SK-N-SH (cell line): ENCODE data around the gene CARD14. TPM values are rescaled to one million over a fixed set of nuclear protein-coding genes. Genes with fewer than 3 reads are reported as not detected.

Experiments
- CTCF ChIA-PET: fragments of 300-600, 350-600 bp; formaldehyde crosslinking; extraction: SDS; loops from one replicate; lab custom pipeline; 2021; lab: Yijun Ruan, JAX
- POLR2A ChIA-PET: fragments of 350-600 bp; sonication (Branson Sonifier 250); formaldehyde crosslinking; extraction: SDS; loops from one replicate; lab custom pipeline; 2020; ENCODE audit warnings: antibody characterized with exemption, inconsistent platforms; lab: Yijun Ruan, JAX
- DNase-seq: peaks from one replicate; pipeline ENCODE4 v3.0.0; 2012
- H2AFZ ChIP-seq: fragments of 200-600 bp; sonication (generic); 2 replicates; pipeline ENCODE4 v1.8.1; 2016; ENCODE audit warnings: antibody characterized with exemption, mild to moderate bottlenecking, low read depth
- H3F3A ChIP-seq: fragments of 200-600 bp; sonication (generic); replicated peaks from 2 replicates; pipeline ENCODE3; 2016; ENCODE audit warnings: antibody characterized with exemption, mild to moderate bottlenecking; ENCODE audit not compliant: insufficient read depth
- H3K27ac ChIP-seq, 2 experiments: fragments of 200-500 bp in 1 of 2; fragments of 200-600 bp in 1 of 2; sonication (Bioruptor generic) in 1 of 2; sonication (generic), shearing (Covaris generic) in 1 of 2; 2 replicates each; pipeline versions ENCODE4 v1.5.1 to v1.6.1; 2014 to 2016; ENCODE audit warnings: low read depth in 2 of 2, inconsistent platforms in 1 of 2, low read length in 1 of 2, mild to moderate bottlenecking in 1 of 2, mixed read lengths in 1 of 2
- H3K27me3 ChIP-seq: fragments of 200-600 bp; sonication (generic), shearing (Covaris generic); 2 replicates; pipeline ENCODE4 v1.6.1; 2016; ENCODE audit warnings: mixed run types; ENCODE audit not compliant: insufficient read depth
- H3K36me3 ChIP-seq, 2 experiments: fragments of 200-500 bp in 1 of 2; fragments of 200-600 bp in 1 of 2; sonication (Bioruptor generic) in 1 of 2; sonication (generic) in 1 of 2; replicated peaks in 1 of 2; 2 replicates each; pipeline versions ENCODE3 to v1.5.1; 2014 to 2016; ENCODE audit warnings: low read length in 1 of 2, mild to moderate bottlenecking in 1 of 2; ENCODE audit not compliant: insufficient read depth in 2 of 2, control insufficient read depth in 1 of 2
- H3K4me1 ChIP-seq, 2 experiments: fragments of 200-500 bp in 1 of 2; fragments of 200-600 bp in 1 of 2; sonication (Bioruptor generic) in 1 of 2; sonication (generic), shearing (Covaris generic) in 1 of 2; 2 replicates each; pipeline versions ENCODE4 v1.5.1 to v1.6.1; 2014 to 2016; ENCODE audit warnings: low read depth in 1 of 2, low read length in 1 of 2, mixed run types in 1 of 2; ENCODE audit not compliant: insufficient read depth in 2 of 2, control insufficient read depth in 1 of 2
- H3K4me2 ChIP-seq: fragments of 200-600 bp; sonication (generic), shearing (Covaris generic); 2 replicates; pipeline ENCODE4 v1.6.1; 2017; ENCODE audit warnings: mixed run types
- H3K4me3 ChIP-seq, 2 experiments: fragments of 200-500 bp in 1 of 2; fragments of 200-600 bp in 1 of 2; sonication (Bioruptor generic) in 1 of 2; sonication (generic), shearing (Covaris generic) in 1 of 2; 2 replicates each; pipeline versions ENCODE4 v1.5.1 to v1.8.1; 2014 to 2016; ENCODE audit warnings: low read depth in 2 of 2, inconsistent platforms in 1 of 2, low read length in 1 of 2, mild to moderate bottlenecking in 1 of 2, mixed read lengths in 1 of 2, moderate library complexity in 1 of 2
- H3K79me2 ChIP-seq: fragments of 200-600 bp; sonication (generic); 2 replicates; pipeline ENCODE4 v1.8.1; 2017; ENCODE audit warnings: mild to moderate bottlenecking; ENCODE audit not compliant: insufficient read depth
- H3K9ac ChIP-seq: fragments of 200-600 bp; sonication (generic); 2 replicates; pipeline ENCODE4 v1.6.1; 2017; ENCODE audit warnings: mixed run types
- H3K9me2 ChIP-seq: fragments of 200-600 bp; sonication (generic); 2 replicates; pipeline ENCODE4 v1.6.1; 2017; ENCODE audit warnings: mixed run types
- H3K9me3 ChIP-seq: fragments of 200-600 bp; sonication (generic); 2 replicates; pipeline ENCODE4 v1.6.1; 2017; ENCODE audit warnings: mixed run types, mild to moderate bottlenecking, moderate library complexity
- H4K20me1 ChIP-seq: fragments of 200-600 bp; sonication (generic); 2 replicates; pipeline ENCODE4 v1.6.1; 2017; ENCODE audit warnings: mild to moderate bottlenecking, mixed run types; ENCODE audit not compliant: insufficient read depth
- GABPA ChIP-seq: IDR thresholded peaks from 2 replicates; pipeline ENCODE4 v1.4.0; 2012; ENCODE audit warnings: low read depth, mild to moderate bottlenecking
- GATA2 ChIP-seq: sonication (generic); formaldehyde crosslinking; IDR thresholded peaks from 2 replicates; pipeline ENCODE4 v1.5.0; 2020; ENCODE audit warnings: mild to moderate bottlenecking, missing genetic modification reagents
- IRF3 ChIP-seq: fragments of 150-350 bp; IDR thresholded peaks from 2 replicates; pipeline ENCODE4 v1.6.1; 2016; ENCODE audit warnings: mild to moderate bottlenecking, low read depth, low read length
- JUND ChIP-seq: IDR thresholded peaks from 2 replicates; pipeline ENCODE4 v1.4.0; 2012
- PBX3 ChIP-seq: IDR thresholded peaks from 2 replicates; pipeline ENCODE4; 2012
- POLR2AphosphoS5 ChIP-seq: IDR thresholded peaks from 2 replicates; pipeline ENCODE4 v1.6.1; 2012; ENCODE audit warnings: low read depth, low read length
- RAD21 ChIP-seq: IDR thresholded peaks from 2 replicates; pipeline ENCODE4 v1.6.1; 2012; ENCODE audit warnings: mild to moderate bottlenecking, low read length
- REST ChIP-seq: IDR thresholded peaks from 2 replicates; pipeline ENCODE4 v1.6.1; 2012; ENCODE audit warnings: mild to moderate bottlenecking, low read depth, low read length, moderate library complexity
- RFX5 ChIP-seq: IDR thresholded peaks from 2 replicates; pipeline ENCODE4 v1.6.1; 2012; ENCODE audit warnings: mild to moderate bottlenecking, improper control_type of control experiment, low read length
- RXRA ChIP-seq: IDR thresholded peaks from 2 replicates; pipeline ENCODE4 v1.4.0; 2012; ENCODE audit warnings: low read depth, mild to moderate bottlenecking, borderline replicate concordance
- SMC3 ChIP-seq: IDR thresholded peaks from 2 replicates; pipeline ENCODE4 v1.6.1; 2012; ENCODE audit warnings: low read depth, low read length, improper control_type of control experiment
- TCF12 ChIP-seq: IDR thresholded peaks from 2 replicates; pipeline ENCODE4 v1.4.0; 2012
- TEAD4 ChIP-seq: IDR thresholded peaks from 2 replicates; pipeline ENCODE4 v1.4.0; 2012; ENCODE audit warnings: mild to moderate bottlenecking, borderline replicate concordance; ENCODE audit not compliant: insufficient read depth
- USF1 ChIP-seq: IDR thresholded peaks from 2 replicates; pipeline ENCODE4 v1.4.0; 2012; ENCODE audit warnings: low read depth, borderline replicate concordance
- ZBTB33 ChIP-seq: IDR thresholded peaks from 2 replicates; pipeline ENCODE4 v1.4.0; 2012; ENCODE audit warnings: low read depth, borderline replicate concordance
- WGBS: methylation state at CpG from one replicate; pipeline ENCODE4 v1.1.6; 2017; ENCODE audit warnings: low lambda C conversion rate; 5-methylcytosine and 5-hydroxymethylcytosine counted together
- polyA plus RNA-seq, 3 experiments: library from polyadenylated mRNA; depleted of rRNA; stranded (reverse); fragments of >200 nt; gene quantifications; 2 replicates each; pipeline ENCODE4 v1.2.3, GENCODE V29; 2012
- TF ChIP-seq, protein P1 (sequence below): fragments of 150-350 bp; IDR thresholded peaks from 2 replicates; pipeline ENCODE4 v1.6.1; 2017; ENCODE audit warnings: antibody characterized with exemption, low read length, low read depth, borderline replicate concordance

Gene CARD14
- polyA plus RNA-seq, 1 of the 3 experiments (the other 2 are of a cell fraction): 0.05 TPM

GRCh38 chr17:80251966-80252365 is 82.1 kb downstream of the CARD14 start:
- TF ChIP-seq ZBTB33 (no peak), PBX3 (no peak)
- 98% methylated on average over 11 of the region's 11 CpGs for WGBS
- no peak overlapping the region for H2AFZ ChIP-seq
- POLR2A ChIA-PET: interaction anchor here (0.7 kb wide), 1 partner anchor 9 kb away, joined by 3 read pairs; the partner anchor contains the start of gene RNF213
- H3K4me3 ChIP-seq: no peak overlapping the region
- no peaks in the 10 kb centered on the region for H3K36me3 ChIP-seq
- H3F3A ChIP-seq: peaks cover 27% of the 10 kb centered on the region
- H3K27ac ChIP-seq: no peak overlapping the region
- no peaks in the 10 kb centered on the region for H3K9me3 ChIP-seq
- DNase-seq: peak; percentile 20
- H4K20me1 ChIP-seq: no peaks in the 10 kb centered on the region
- peaks cover 0 to 17% of the 10 kb centered on the region in 2 experiments; a peak in 2 of 4 replicates for H3K4me1 ChIP-seq
- no peaks in the 10 kb centered on the region for H3K27me3 ChIP-seq
- H3K79me2 ChIP-seq: no peaks in the 10 kb centered on the region
- H3K9ac ChIP-seq: no peak overlapping the region
- H3K4me2 ChIP-seq: no peak overlapping the region
- CTCF ChIA-PET: interaction anchor here (1.1 to 4.3 kb wide), 4 partner anchors 8 to 169 kb away, joined by 4 to 11 read pairs (median 6); partner anchors contain the start of gene GAA
- H3K9me2 ChIP-seq: no peaks in the 10 kb centered on the region

DNA sequence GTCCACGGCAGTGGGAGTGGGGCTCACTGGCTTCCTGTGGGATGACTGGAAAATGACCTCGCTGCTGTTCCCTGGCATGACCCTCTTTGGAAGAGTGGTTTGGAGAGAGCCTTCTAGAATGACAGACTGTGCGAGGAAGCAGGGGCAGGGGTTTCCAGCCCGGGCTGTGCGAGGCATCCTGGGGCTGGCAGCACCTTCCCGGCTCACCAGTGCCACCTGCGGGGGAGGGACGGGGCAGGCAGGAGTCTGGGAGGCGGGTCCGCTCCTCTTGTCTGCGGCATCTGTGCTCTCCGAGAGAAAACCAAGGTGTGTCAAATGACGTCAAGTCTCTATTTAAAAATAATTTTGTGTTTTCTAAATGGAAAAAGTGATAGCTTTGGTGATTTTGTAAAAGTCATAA is 83.0 kb downstream of the CARD14 start:
- H3F3A ChIP-seq: peaks cover 32% of the 10 kb centered on the region
- H3K27me3 ChIP-seq: no peaks in the 10 kb centered on the region
- CTCF ChIA-PET: interaction anchor here (0.7 to 4.3 kb wide), 5 partner anchors 9 to 170 kb away, joined by 3 to 11 read pairs (median 5); partner anchors contain the start of gene GAA
- no peak overlapping the region for H3K4me3 ChIP-seq
- POLR2A ChIA-PET: no interaction called here
- peak; percentile 89 for DNase-seq
- no peaks in the 10 kb centered on the region for H3K9me2 ChIP-seq
- peaks cover 0 to 17% of the 10 kb centered on the region in 2 experiments; a peak in 2 of 4 replicates for H3K4me1 ChIP-seq
- no peak overlapping the region for H3K27ac ChIP-seq
- H3K36me3 ChIP-seq: no peaks in the 10 kb centered on the region
- H3K9me3 ChIP-seq: no peaks in the 10 kb centered on the region
- no peak overlapping the region for H3K9ac ChIP-seq
- WGBS: 69% methylated on average over 11 of the region's 13 CpGs
- H3K79me2 ChIP-seq: no peaks in the 10 kb centered on the region
- no peaks in the 10 kb centered on the region for H4K20me1 ChIP-seq
- no peak overlapping the region for H3K4me2 ChIP-seq
- no peak overlapping the region for H2AFZ ChIP-seq
- TF ChIP-seq TCF12 (no peak), SMC3 (peak; percentile 45; the same call in 1 of the 2 replicates), REST (no peak), RFX5 (no peak), TEAD4 (no peak), IRF3 (no peak), USF1 (no peak), GATA2 (no peak), RAD21 (peak; percentile 68), RXRA (no peak), PBX3 (no peak), JUND (no peak), POLR2AphosphoS5 (no peak), GABPA (no peak)
- TF ChIP-seq, protein P1, sequence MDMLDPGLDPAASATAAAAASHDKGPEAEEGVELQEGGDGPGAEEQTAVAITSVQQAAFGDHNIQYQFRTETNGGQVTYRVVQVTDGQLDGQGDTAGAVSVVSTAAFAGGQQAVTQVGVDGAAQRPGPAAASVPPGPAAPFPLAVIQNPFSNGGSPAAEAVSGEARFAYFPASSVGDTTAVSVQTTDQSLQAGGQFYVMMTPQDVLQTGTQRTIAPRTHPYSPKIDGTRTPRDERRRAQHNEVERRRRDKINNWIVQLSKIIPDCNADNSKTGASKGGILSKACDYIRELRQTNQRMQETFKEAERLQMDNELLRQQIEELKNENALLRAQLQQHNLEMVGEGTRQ: no peak
